Osteoblast (primary cell): ENCODE data around the gene EIF2B1. TPM values are rescaled to one million over a fixed set of nuclear protein-coding genes. Genes with fewer than 3 reads are reported as not detected.

Source experiments
- DNase-seq: peaks from one replicate; pipeline ENCODE4 v3.0.0; 2011; ENCODE audit warnings: low spot score, mixed read lengths; ENCODE audit not compliant: insufficient read length; ENCODE audit errors: missing footprints
- H2AFZ ChIP-seq: 2 replicates; pipeline ENCODE4 v1.6.0; 2011; ENCODE audit warnings: mild to moderate bottlenecking, low read length
- H3K27ac ChIP-seq: 2 replicates; pipeline ENCODE4 v1.5.1; 2011; ENCODE audit warnings: mild to moderate bottlenecking, low read depth, low read length, moderate library complexity
- H3K27me3 ChIP-seq: 2 replicates; pipeline ENCODE4 v1.6.0; 2012; ENCODE audit warnings: mild to moderate bottlenecking, control low read depth, inconsistent platforms, low read length, moderate library complexity; ENCODE audit not compliant: insufficient read depth
- H3K36me3 ChIP-seq: 2 replicates; pipeline ENCODE4 v1.5.1; 2011; ENCODE audit warnings: mild to moderate bottlenecking, low read length, control low read depth, moderate library complexity; ENCODE audit not compliant: insufficient read depth
- H3K4me1 ChIP-seq: 2 replicates; pipeline ENCODE4 v1.5.1; 2011; ENCODE audit warnings: mild to moderate bottlenecking, low read length, control low read depth, moderate library complexity; ENCODE audit not compliant: insufficient read depth
- H3K4me2 ChIP-seq: 2 replicates; pipeline ENCODE4 v1.6.0; 2011; ENCODE audit warnings: mild to moderate bottlenecking, low read length; ENCODE audit not compliant: insufficient read depth
- H3K4me3 ChIP-seq: fragments of 200-600 bp; sonication (generic); 3 replicates; pipeline ENCODE4 v1.5.1; 2012; ENCODE audit warnings: mild to moderate bottlenecking, low read length, inconsistent platforms; ENCODE audit not compliant: insufficient read depth
- H3K79me2 ChIP-seq: 2 replicates; pipeline ENCODE4 v1.6.0; 2012; ENCODE audit warnings: mild to moderate bottlenecking, low read length, control low read depth, inconsistent platforms; ENCODE audit not compliant: insufficient read depth
- H3K9me3 ChIP-seq: 2 replicates; pipeline ENCODE4 v1.5.1; 2011; ENCODE audit warnings: low read depth, low read length, control low read depth
- H4K20me1 ChIP-seq: 2 replicates; pipeline ENCODE4 v1.6.0; 2012; ENCODE audit warnings: mild to moderate bottlenecking, low read length, control low read depth; ENCODE audit not compliant: insufficient read depth
- CTCF ChIP-seq: IDR thresholded peaks from 2 replicates; pipeline ENCODE4 v1.5.1; 2011; ENCODE audit warnings: mild to moderate bottlenecking, low read depth, low read length, moderate library complexity; ENCODE audit errors: extremely low read depth
- total RNA-seq: library from RNA; depleted of rRNA; stranded (reverse); fragments of >200 nt; gene quantifications from 2 replicates; pipeline ENCODE4 v1.2.3, GENCODE V29; 2012

The EIF2B1 gene
- total RNA-seq, 1 donor, result 32.6 TPM

- Histone ChIP-seq H4K20me1 (no peaks in the 10 kb centered on the region), H3K79me2 (peaks cover 1% of the 10 kb centered on the region), H3K9me3 (no peaks in the 10 kb centered on the region), H3K36me3 (peaks cover 56% of the 10 kb centered on the region), H2AFZ (no peak overlapping the region), H3K27ac (no peak overlapping the region), H3K4me1 (peaks cover under 1% of the 10 kb centered on the region), H3K4me2 (no peak overlapping the region), H3K27me3 (no peaks in the 10 kb centered on the region), H3K4me3 (no peak overlapping the region)
- no peak for TF ChIP-seq CTCF
- no peak for DNase-seq
Measured at GRCh38 chr12:123654129-123654701, 20.7 kb upstream of the EIF2B1 start.

- no peak for TF ChIP-seq CTCF
- H3K27me3 ChIP-seq, result no peaks in the 10 kb centered on the region
- no peak overlapping the region for H3K27ac ChIP-seq
- H3K4me1 ChIP-seq, result no peaks in the 10 kb centered on the region
- H3K36me3 ChIP-seq, result peaks cover 58% of the 10 kb centered on the region
- no peaks in the 10 kb centered on the region for H3K9me3 ChIP-seq
- H3K4me3 ChIP-seq, result no peak overlapping the region
- H2AFZ ChIP-seq, result no peak overlapping the region
- H4K20me1 ChIP-seq, result no peaks in the 10 kb centered on the region
- peaks cover 2% of the 10 kb centered on the region for H3K79me2 ChIP-seq
- no peak for DNase-seq
- H3K4me2 ChIP-seq, result no peak overlapping the region
Measured at GRCh38 chr12:123648401-123648800, 14.9 kb upstream of the EIF2B1 start.

GRCh38 chr12:123645878-123646277 lies 12.4 kb upstream of the EIF2B1 start:
- peaks cover 49% of the 10 kb centered on the region for H3K36me3 ChIP-seq
- no peak for TF ChIP-seq CTCF

GRCh38 chr12:123645380-123645779 lies 11.9 kb upstream of the EIF2B1 start:
- peaks cover 44% of the 10 kb centered on the region for H3K36me3 ChIP-seq
- H3K4me3 ChIP-seq, result no peak overlapping the region
- no peak for TF ChIP-seq CTCF
- peaks cover 2% of the 10 kb centered on the region for H3K79me2 ChIP-seq
- no peak overlapping the region for H3K27ac ChIP-seq
- no peak overlapping the region for H3K4me2 ChIP-seq
- H4K20me1 ChIP-seq, result no peaks in the 10 kb centered on the region
- H3K9me3 ChIP-seq, result no peaks in the 10 kb centered on the region
- no peak overlapping the region for H2AFZ ChIP-seq
- H3K4me1 ChIP-seq, result no peaks in the 10 kb centered on the region
- H3K27me3 ChIP-seq, result no peaks in the 10 kb centered on the region
- no peak for DNase-seq

More at GRCh38 chr12:123645878-123646277, 12.4 kb upstream of the EIF2B1 start:
- H3K4me1 ChIP-seq, result no peaks in the 10 kb centered on the region
- DNase-seq, result no peak
- H3K4me2 ChIP-seq, result no peak overlapping the region
- no peak overlapping the region for H3K4me3 ChIP-seq
- H4K20me1 ChIP-seq, result no peaks in the 10 kb centered on the region
- no peaks in the 10 kb centered on the region for H3K9me3 ChIP-seq
- no peak overlapping the region for H2AFZ ChIP-seq
- H3K27me3 ChIP-seq, result no peaks in the 10 kb centered on the region
- H3K79me2 ChIP-seq, result peaks cover 2% of the 10 kb centered on the region
- no peak overlapping the region for H3K27ac ChIP-seq
